ENCODE results near the gene DHRS7B.
"Not testable (repeated sequence)": the region's sequence is repeated elsewhere in the genome, so short reads cannot be mapped to it uniquely, and the experiment has no call there.

DHRS7B gene

DNA sequence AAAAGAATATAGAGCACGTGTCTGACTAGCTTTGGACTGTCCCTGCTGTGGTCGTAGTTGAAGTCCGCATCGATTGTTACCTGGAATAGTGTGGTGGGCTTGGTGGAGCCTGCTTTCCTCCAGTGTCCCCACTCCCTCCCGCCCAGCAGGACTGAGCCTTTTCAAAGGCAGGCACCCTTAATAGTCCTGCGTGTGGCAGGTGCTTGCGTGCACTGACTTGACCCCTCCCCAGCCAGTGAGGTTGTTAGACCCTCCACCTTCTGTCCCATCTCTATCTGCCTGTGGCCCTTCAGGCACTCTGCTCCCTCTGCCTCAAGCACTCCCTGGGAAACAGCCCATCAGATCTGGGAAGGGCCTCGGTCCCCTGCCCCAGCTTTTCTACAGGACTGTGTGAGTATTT, 50.6 kb downstream of the DHRS7B start:
- DNase-seq (ENCODE audit: low read depth in 2 of 2): no peak

DNA sequence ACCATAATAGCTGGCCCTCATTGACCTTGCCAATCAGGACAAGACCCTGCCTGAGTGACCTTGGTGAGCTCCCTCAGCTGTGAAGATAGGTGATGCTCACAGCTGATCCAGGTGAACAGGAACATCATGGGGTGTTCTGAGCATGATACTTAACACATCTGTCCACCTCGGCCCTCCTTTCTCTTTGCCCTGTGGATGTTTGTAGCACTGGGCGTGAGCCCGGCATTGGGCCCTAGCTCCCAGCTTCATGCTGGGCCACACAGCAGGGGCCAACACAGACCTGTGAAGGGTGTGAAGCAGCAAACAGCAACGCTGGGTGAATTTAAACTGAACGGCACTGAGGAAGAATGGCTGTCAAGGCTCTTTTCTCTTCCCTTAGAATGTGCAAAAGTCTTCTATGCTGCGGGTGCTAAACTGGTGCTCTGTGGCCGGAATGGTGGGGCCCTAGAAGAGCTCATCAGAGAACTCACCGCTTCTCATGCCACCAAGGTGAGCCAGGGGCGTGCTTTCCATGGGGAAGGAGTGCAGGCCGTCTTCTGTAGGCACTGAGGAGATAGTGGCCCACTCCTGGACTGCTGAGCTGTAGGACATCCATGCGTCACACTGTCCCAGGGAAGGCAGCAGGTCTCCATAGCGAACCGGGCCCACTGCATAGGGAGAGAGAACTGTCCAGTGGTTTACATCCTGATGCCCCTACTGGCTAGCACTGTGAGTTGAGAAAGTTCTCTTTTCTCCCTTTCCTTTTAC, 51.3 kb downstream of the DHRS7B start:
- DNase-seq (ENCODE audit: low read depth in 2 of 2): no peak

DNA sequence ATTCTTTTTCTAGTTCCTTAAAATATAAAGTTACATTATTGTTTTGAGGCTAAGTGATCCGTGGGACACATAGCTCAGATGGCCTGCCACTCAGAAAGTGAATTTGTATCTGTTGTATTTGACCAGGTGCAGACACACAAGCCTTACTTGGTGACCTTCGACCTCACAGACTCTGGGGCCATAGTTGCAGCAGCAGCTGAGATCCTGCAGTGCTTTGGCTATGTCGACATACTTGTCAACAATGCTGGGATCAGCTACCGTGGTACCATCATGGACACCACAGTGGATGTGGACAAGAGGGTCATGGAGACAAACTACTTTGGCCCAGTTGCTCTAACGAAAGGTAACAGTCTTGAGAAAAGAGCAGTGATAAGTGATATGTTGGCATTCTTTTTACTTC, 56.7 kb downstream of the DHRS7B start:
- DNase-seq (ENCODE audit: low read depth in 2 of 2): no peak

DNA sequence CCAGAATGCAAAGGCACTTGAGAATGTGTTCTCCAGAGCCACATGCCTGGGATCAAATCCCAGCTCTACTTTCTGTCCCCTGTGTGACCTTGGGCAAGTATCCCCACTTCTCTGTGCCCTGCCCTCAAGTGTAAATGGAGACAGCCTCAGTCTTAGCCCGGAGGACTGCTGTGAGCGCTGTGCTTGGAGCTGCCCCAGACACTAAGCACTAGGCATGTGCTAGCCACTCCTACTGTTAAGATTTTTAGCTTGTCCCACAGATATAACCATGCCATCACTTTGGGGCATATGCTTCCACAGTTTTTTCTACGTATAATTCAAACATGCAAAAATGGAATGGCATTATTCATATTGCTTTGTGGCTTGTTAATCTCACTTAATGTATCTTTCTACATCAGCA, 57.8 kb downstream of the DHRS7B start:
- no peak for DNase-seq (ENCODE audit: low read depth in 2 of 2)

DNA sequence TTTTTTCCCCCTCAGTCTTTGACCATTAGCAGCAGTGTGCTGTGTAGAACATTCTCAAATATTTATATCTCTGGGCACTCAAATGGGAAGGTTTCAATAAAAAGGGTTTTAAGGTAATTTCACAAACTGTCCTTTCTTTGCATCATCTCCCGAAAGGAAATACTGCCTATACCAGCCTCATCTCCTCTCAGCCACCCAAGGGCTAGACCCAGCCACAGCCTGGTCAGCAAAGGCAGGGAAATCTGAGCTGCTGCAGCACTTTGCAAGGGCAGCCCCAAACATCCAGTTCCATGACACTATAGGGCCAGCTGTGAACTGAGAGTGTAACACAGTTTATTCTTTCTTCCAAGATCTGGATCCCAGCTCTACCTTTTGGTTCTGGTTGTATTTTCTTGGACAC, 58.3 kb downstream of the DHRS7B start:
- no peak for DNase-seq (ENCODE audit: low read depth in 2 of 2)

DNA sequence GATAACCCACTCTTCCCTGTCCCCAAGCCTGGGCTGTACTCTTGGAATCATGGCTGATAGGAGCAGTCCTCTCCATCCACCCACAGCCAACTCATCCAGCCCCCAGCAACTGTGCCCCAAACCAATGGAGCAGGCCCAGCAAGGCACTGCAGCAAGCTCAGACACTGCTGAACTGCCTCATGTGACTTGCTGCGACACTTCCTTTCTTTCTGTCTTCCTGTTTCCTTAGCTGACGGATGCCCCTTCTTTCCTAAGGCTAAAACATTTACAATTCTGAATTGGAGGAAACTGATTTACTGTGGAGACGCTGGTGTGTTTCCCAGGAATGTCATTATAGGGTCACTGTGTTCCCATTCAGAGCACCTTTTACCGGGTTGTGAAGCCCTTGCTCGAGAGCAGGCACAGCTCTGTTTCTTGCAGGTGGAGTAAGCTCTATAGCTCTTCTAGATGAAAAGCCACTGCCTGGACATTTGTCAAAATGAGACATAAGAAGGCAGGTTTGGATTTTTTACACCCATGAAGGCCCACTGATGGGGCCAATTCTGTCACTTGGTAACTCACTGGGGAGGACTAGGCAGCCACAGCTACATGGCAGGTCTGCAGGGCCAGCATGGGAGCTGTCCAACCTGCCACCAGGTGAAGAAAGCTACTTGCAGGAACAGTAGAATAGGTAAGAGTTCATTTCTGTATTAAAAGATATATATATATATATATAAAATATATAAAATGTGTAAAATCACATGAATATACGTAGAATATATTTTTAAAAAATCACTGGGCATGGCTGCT, 59.8 kb downstream of the DHRS7B start:
- no peak for DNase-seq (ENCODE audit: low read depth in 2 of 2)

DNA sequence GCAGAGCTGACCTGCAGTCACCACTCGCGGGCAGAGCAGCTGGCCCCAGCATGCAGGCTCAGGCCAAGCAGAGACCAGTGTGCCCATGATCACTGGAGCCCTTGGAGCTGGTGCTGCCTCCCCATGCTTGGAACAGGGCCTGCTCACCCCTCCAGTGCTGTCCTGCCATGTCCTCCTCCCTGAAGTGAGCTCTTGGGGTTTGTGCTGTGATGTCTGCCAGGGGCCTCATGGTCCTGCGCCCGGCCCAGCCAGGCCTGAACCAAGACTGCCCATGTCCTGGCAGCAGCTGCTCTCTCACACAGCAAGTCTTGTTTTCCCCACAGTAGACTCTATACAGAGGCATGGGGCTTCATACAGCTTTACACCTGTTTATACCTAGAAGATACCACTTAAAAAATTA, 62.6 kb downstream of the DHRS7B start:
- no peak for DNase-seq (ENCODE audit: low read depth in 2 of 2)

DNA sequence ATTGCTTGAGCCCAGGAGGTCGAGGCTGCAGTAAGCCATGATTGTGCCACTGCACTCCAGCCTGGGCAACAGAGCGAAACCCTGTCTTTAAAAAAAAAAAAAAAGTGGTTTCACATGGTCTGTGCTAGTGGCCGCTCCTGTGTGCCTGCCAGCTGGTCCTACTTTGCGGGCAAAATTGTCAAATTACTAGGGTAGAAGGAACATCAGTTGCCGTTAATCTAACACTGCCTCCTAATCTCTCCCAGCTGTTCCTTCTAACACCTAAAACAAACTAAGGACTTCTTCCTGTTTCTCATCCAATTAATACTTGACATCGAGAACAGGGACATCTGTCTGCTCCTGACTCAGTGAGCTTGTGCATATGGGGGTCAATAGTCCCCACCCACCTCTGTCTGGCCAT, 63.3 kb downstream of the DHRS7B start:
- DNase-seq (ENCODE audit: low read depth in 2 of 2): no peak

DNA sequence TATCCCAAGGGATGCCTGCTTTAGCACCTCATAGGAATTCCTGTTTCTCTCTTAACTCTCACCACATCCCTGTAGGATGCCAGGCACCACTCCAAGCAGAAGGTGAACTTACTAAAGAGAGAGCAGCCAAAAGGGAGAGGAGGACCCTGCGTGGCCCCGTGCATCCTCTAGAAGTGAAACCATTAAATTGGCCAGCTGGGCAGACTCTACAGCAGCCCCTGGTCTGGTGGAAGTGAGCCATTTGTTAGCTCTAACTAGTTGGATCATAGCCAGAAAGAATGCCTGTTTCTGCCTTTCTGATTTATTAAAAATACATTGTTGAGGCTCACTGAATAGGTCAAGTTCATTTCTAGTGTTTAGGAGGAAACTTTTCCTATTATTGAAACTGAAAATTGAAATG, 64.9 kb downstream of the DHRS7B start:
- DNase-seq (ENCODE audit: low read depth in 2 of 2): no peak

DNA sequence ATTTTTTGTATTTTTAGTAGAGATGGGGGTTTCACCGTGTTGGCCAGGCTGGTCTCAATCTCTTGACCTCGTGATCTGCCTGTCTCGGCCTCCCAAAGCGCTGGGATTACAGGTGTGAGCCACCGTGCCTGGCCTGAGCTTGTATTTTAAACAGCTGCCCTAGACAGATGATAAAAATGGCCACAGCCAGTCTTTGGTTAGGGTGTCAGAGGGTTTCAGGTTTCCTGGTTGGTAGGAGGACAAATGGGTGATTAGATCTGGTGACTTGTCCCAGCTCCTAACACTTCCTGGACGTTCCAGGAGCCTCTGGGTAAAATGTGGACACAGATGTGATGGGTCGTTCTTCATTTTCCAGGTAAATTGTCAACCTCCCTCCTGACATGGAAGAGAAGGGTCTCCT, 65.7 kb downstream of the DHRS7B start:
- not testable (repeated sequence) for DNase-seq (ENCODE audit: low read depth in 2 of 2)

DNA sequence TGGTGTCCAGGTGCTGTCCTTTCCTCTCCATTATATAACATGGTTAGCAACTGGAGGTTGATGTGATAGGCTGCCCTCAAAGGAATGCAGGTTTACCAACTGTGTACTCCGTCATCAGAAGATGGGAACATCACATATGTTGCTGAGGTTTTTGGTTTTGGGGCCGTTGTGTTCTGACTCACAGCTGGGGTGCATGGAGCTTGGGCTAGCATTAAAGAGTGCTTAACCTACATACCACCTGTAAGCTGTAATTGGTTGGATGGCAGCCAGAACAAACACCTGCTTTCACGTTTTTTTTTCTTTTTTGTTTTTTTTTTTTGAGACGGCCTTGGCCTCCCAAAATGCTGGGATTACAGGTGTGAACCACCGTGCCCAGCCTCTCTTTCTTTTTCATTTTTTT, 66.3 kb downstream of the DHRS7B start:
- no peak for DNase-seq (ENCODE audit: low read depth in 2 of 2)

DNA sequence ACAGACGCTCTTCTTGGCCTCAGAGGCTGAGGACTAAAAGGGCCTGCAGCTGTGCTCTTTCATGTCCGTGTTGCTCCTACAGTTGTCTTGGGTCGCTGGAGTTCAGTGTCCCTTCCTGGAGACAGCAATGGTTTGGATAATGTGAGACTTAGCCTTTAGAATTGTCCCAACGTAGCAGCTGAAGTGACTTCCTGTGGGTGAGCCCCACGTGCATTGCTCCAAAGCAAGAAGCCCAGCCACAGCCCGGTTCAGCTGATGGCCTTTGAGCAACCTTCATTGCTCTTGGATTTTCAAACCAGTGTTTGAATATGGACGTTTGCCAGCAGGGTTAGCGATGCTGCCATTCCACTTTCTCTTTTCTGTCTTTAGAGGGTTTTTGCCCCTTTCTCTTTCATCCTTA, 67.5 kb downstream of the DHRS7B start:
- no peak for DNase-seq (ENCODE audit: low read depth in 2 of 2)

DNA sequence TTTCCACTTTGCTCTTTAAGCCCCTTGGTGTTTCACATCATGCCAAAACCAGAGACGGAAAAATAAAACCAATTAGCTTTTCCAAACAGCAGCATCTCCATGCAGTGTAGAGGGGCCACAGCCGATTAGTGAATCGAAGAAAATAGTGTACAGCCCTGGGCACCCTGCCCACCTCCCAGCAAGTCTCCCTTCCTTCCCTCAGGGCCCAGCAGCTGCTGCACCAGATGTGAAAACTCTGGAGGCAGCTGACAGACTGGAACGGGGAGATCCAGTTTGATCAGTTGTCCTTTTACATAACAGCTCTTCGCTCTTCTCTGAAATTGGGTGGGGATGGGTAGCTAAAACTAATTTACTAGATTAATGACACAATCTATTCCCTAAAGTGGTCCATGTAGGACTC, 67.9 kb downstream of the DHRS7B start:
- no peak for DNase-seq (ENCODE audit: low read depth in 2 of 2)

DNA sequence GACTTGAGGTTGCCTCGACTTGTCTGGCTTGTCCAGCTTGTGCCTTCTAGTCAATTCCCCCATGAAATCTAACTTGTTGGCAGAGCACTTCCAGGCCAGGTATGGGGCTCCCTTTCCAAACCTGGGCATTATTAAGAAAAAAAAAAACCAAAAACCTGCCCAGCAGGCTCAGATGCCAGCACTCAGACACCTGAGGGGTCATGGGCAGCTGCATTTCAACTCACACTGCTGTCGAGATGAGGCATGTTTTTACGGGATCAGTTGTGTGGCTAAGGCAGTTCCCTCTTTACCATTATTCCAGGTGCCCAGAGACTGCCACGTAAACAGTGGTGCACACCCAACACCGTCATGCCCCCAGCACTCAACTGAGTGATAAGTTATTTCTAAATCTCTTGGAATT, 69.4 kb downstream of the DHRS7B start:
- DNase-seq (ENCODE audit: low read depth in 2 of 2): no peak

DNA sequence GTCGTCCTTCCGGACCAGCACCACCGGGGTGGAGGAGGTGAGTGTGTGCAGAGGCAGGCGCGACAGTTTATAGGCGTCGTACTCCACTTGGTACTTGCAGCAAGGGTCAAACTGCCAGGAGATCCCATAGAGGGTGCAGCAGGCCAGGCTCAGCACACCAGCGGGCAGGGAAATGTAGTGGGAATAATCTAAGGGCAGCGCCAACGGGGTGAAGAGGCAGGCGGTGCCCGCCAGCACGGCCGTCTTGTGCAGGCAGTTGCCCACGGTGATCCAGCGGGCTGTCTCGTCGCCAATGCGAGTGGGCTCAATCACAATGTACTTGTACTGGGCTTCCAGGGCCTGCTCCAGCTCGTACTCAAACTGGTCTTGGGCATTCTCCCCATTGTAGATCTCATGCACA, 71.6 kb downstream of the DHRS7B start:
- no peak for DNase-seq (ENCODE audit: low read depth in 2 of 2)

DNA sequence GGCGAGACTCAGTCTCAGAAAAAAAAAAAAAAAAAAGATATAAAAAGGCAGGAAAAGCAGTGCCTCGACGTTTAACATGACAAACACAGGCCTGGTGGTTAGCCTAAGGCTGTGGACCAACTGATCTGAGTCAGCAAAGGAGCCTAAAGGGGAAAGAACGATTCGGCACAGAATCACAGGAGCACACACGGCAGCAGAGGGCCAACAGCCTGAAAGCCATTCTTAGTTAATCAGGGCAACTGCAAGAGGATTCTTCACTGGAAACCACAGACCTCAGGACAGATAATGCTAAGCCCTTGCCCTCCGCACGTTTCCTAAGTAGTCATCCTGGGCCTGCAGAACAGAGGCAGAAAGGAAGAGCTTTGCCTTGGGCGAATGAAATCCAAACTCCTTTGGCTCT, 72.5 kb downstream of the DHRS7B start:
- DNase-seq (ENCODE audit: low read depth in 2 of 2): no peak

DNA sequence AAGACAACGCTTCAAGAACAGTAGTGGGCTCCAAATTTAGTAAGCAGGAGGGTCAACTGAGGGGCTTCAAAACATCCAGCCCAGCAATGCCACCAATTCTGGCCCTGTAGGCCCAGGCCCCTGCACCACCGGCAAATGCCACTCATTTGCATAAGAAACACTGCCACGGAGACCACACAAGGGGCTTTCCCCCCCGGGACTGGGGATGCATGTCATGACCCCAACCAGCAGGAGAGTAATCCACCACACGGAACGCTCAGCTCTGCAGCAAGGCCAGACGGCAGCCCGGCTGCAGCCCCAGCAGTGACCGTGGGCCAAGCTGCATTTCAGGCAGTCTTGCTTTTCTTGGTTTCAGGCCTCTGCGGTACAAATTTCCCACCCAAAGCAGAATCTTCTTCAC, 73.1 kb downstream of the DHRS7B start:
- no peak for DNase-seq (ENCODE audit: low read depth in 2 of 2)

DNA sequence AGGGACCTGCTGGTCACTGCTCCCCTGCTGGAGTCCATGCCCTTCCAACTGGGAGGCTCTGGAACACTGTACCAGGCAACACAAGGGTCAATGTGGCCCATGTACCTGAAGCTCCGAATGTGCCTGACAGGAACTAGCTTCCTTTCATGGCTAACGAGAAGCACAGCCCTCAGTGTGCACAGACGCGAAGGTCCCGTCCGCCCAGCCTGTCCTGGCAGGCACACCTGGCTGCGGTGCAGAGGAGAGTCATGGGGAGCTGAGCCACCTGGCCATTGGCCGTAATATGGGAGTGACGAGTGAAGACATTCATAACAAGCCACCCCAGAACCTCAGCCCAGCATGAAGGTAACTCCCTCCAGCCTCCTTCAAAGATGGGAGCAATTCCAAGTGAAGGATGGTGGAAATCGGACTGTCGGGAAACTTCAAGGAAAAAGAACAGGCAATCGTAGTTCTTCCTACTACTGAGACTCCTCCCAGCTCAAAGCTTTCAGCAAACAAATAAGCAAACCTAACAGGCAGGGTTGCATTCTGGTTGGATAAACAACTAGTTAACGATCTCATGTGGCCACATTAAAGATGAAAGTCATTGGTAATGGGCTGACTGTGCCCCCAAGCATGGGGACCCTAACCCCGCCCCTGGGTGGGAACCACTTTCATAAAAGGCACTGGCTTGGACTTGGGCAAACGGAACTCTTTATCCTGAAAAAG, 74.0 kb downstream of the DHRS7B start:
- no peak for DNase-seq (ENCODE audit: low read depth in 2 of 2)

DNA sequence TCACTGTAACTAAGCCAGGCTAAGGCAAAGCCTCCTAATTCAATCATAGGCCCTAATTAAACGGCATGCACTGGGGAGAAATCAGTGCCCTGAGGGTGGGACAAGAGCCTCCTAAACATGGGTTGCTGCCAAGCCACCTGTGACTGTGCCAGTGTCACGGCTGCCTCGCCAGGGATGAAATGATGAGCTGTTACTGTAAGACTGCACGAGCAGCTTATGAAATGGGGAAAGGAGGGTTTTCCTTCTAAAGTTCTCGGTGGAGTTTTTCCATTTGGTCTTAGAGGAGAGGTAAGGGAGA, 74.5 kb downstream of the DHRS7B start:
- no peak for DNase-seq (ENCODE audit: low read depth in 2 of 2)

DNA sequence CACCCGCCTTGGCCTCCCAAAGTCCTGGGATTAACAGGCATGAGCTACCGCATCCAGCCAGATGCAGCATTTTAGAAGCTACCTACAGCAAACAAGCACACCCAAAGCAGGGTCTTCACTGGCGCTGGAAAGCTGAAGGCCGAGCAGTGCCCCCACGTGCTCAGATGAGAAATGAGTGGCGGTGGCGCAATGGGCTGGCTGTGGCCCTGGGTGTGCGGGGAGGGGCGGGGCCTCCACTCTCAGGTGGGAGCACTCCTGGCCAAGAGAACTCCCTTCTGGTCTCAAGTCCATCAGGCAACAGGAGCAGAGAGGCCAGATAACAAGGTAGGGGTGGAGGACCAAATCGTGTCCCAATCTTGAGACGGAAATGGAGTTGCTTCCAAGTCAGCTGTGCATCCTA, 75.1 kb downstream of the DHRS7B start:
- no peak for DNase-seq (ENCODE audit: low read depth in 2 of 2)

DNA sequence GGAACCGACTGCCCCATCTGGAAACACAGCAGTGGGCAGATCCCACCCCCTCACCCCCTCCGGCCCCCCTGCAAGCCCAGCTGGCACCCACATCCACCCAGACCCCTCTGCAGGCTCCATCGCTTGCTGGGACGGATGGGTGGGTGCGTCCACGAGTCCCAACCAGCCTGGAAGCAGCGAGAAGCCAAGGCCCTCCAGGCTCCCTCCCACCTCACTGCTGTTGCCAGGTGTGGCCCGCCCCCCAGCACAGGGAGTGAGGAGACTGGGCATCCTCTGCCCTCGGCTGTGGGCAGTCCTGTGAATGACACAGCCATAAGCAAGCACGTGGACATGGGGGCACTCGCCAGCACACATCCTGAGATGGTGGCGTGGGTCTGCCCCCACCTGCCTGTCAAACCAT, 75.7 kb downstream of the DHRS7B start:
- no peak for DNase-seq (ENCODE audit: low read depth in 2 of 2)

DNA sequence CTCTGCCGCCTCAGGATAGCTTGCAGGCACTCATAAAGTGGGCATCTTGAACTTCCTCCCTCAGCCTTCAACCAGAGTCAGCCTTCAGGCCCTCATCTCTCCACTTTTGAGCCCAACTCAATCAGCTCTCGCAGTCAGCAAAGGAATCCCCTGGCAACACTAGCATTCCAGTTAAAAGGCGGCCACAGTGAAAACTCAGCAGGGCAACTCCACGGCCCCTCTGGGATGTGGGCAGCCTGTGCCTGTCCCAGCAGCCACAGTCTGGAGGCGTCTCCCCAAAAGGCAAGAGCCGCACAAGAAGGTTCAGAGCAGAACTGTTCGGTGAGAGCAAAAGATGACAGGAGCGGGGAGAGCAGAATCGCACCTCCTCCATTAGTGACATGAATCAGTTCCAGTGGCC, 78.2 kb downstream of the DHRS7B start:
- no peak for DNase-seq (ENCODE audit: low read depth in 2 of 2)

DNA sequence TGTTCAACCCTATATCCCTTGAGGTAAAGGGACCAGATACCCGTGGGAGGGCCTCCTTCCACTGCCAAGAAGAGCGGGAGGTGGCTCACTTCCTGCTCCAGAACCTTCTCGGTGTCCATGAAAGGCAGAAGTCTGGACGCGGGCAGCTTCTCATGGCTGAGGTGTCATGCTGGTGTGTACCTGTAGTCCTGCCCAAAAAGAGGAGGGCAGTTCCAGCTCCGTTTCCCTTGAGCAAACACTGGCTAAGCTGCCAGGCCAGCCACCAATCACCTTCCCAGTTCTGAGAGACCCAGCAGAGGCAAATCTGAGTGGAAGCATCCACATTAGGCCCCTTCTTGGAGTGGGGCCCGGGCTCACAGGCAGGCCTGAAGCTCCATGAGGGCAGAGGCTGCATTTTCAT, 81.6 kb downstream of the DHRS7B start:
- no peak for DNase-seq (ENCODE audit: low read depth in 2 of 2)
